AG09319 (cell line): Measurements from ENCODE around the gene SORBS1.

Experiments
- DNase-seq: peaks from one replicate; pipeline ENCODE4 v3.0.0-alpha.2; 2010; ENCODE audit warnings: low read depth; ENCODE audit errors: extremely low read depth
- TF ChIP-seq, protein P1 (sequence below): IDR thresholded peaks from 2 replicates; pipeline ENCODE4 v1.5.1; 2011; ENCODE audit warnings: low read depth, mild to moderate bottlenecking, inconsistent platforms, low read length, moderate library complexity

SORBS1 gene

DNA sequence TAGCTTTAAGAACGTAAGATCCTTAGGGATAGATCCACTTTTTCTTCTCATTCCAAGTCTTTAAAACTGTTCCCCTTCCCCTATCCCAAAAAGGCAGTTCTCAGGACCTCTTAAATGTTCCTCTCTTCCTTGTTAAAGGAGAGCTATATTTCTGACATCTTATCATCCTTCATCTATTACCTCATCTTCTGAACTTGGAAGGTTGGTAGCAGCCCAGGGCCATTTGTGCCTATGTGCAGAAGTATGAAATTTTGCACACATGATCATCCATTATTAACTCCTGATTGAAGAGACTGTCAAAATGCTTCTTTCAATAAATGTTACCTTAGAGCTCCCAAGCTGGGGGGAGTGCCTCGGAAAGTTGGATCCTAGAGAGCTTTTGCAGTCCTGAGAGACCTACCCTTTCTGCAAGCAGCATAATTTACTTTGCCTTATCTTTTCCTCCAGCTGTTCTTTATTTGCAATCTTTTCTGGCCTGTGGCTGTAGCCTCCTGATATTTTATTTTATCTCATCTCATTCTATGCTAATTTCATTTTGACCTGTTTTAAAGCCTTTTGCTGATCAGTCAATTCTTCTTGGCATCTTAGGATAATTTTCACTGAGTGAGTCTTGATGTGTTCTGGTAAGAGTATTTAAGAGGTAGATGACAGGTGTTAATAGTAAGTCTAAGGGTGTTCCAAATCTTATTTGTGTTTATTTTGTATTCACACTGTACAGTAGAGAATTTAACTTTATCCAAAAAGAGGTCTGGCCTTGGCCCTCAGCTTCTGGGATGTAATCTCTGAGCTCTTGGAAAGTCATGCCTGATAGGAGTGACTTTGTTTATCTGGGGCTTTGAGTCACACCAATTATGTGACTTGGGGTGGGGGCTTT lies 135.3 kb downstream of the SORBS1 start:
- no peak for DNase-seq
- TF ChIP-seq, protein P1, sequence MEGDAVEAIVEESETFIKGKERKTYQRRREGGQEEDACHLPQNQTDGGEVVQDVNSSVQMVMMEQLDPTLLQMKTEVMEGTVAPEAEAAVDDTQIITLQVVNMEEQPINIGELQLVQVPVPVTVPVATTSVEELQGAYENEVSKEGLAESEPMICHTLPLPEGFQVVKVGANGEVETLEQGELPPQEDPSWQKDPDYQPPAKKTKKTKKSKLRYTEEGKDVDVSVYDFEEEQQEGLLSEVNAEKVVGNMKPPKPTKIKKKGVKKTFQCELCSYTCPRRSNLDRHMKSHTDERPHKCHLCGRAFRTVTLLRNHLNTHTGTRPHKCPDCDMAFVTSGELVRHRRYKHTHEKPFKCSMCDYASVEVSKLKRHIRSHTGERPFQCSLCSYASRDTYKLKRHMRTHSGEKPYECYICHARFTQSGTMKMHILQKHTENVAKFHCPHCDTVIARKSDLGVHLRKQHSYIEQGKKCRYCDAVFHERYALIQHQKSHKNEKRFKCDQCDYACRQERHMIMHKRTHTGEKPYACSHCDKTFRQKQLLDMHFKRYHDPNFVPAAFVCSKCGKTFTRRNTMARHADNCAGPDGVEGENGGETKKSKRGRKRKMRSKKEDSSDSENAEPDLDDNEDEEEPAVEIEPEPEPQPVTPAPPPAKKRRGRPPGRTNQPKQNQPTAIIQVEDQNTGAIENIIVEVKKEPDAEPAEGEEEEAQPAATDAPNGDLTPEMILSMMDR = no peak

DNA sequence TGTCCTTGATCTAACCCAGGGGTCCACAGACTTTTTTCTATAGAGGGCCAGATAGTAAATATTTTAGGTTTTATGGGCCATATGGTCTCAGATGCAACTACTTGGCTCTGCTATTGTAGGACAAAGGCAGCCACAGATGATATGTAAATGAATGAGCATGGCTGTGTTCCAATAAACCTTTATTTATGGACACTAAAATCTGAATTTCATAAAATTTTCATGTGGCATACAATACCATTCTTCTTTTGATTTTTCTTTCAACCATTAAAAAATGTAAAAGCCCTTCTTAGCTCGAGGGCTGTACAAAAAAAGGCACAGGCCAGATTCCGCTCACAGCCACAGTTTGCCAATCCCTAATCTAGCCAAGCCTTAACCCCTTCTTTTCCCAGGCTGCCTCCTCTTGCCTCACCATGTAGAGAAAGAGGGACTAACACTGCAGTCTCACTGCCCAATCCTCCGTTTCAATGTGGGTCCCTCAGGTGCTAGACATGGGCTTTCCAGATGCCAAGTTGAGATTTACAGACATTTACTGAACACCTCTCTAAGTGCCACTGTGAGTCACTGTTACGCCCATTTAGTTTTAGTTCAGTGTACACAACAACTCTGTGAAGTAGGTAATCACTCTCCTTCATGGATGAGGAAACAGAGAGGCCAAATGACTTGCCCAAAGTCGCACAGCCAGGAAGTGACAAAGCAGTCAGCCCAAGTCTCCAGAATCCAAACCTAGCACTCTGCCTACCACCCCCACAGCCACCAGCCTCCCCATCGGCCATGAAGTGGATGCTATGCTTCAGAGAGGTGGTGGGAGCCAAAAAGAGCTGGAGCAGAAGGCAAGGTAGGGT lies 137.8 kb downstream of the SORBS1 start:
- DNase-seq = no peak
- TF ChIP-seq, protein P1 = no peak

DNA sequence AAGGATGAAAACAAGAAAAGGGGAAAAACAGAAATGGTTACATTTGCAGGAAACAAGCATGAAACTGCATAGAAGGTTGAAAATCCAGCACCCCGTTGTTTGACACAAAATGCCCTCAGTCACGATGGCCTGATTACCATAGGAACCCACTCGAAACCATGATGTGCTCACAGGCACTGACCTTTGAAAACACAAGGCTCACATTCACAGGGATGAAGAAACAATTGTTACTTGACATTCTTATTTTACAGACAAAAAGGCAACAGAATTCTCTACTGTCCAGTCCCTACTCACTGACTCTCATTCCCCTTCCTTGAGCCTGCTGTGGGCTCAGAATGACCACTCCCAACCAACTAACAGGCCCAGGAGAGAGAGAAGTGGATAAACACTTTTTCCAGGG lies 138.9 kb downstream of the SORBS1 start:
- no peak for DNase-seq
- TF ChIP-seq, protein P1 = no peak

DNA sequence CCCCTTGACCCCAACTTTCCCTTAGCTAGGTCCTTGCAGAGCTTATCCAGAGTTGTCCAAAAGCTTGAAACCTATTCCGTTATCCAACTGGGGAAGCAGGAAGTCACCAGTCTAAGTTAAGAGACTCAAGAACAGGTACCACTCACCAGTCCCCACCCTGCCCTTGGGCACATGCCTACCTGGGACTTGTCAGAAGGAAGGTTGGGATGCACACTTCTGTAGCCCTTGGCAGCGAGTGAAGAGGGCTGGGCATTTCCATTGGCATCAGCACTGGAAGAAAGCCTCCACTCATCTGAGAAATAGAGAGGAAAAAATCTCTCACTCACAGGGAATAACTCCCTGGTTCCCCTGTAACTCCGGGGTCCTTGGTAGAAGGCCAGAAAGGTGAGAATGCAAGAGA lies 139.4 kb downstream of the SORBS1 start:
- DNase-seq = no peak
- TF ChIP-seq, protein P1 = no peak

DNA sequence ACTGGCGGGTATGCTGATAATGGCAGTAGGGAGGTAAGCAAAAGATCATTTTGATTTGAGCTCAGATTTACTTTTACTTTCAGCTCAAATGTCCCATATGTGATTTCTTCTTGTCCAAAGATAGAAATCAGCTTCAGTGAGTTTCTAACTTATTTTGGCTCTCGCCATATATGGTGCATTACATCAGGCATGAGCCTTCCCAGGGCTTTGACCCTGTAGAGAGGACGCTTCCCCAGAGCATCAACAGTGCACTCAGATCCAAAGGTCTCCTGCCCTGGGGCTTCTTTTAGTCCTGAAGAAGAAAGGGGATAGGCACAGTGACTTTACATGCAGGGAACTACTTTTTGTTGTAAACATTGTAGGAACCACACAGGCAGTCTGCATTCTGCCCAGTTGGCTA lies 141.8 kb downstream of the SORBS1 start:
- TF ChIP-seq, protein P1 = no peak
- DNase-seq = no peak

DNA sequence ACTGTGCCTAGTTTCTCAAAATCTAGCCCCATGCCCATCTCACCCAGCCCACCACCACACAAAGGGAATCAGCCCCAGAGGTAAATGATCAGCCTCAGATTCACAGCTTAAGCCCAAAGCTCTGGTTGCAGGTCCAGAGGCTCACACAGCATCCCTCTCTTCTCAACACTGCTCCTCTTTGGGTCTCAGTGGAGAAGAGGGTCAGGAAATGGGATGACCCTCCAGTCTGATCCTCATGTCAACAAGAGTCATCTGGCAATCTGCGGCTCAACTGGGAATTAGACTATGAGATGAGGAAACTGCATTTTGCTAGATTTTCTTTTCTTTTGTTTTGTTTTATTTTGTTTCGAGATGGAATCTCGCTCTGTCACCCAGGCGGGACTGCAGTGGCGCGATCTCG lies 144.2 kb downstream of the SORBS1 start:
- TF ChIP-seq, protein P1 = no peak
- no peak for DNase-seq

DNA sequence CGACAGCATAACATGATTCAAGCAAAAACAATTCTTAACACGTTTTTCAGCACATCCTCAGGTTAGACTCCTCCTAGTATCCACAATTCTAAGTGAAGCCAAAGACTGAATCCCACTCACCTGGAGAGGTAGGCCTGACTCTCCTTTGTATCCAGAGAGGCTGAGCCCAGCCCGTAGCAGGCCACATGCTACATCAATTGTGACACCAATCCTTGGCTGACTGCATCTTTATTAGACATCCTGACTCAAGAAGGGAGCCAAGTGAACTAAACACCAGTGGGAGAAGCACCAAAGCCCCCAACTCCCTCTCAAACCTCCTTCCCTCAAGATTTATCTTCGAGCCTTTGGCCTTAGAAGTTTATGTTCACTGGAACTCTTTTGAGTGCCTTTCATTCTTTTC lies 144.9 kb downstream of the SORBS1 start:
- TF ChIP-seq, protein P1 = no peak

More for the DNA sequence above, 144.9 kb downstream of the SORBS1 start:
- DNase-seq = no peak
